ENCODE results near the gene TNS4.

TNS4 gene

DNA sequence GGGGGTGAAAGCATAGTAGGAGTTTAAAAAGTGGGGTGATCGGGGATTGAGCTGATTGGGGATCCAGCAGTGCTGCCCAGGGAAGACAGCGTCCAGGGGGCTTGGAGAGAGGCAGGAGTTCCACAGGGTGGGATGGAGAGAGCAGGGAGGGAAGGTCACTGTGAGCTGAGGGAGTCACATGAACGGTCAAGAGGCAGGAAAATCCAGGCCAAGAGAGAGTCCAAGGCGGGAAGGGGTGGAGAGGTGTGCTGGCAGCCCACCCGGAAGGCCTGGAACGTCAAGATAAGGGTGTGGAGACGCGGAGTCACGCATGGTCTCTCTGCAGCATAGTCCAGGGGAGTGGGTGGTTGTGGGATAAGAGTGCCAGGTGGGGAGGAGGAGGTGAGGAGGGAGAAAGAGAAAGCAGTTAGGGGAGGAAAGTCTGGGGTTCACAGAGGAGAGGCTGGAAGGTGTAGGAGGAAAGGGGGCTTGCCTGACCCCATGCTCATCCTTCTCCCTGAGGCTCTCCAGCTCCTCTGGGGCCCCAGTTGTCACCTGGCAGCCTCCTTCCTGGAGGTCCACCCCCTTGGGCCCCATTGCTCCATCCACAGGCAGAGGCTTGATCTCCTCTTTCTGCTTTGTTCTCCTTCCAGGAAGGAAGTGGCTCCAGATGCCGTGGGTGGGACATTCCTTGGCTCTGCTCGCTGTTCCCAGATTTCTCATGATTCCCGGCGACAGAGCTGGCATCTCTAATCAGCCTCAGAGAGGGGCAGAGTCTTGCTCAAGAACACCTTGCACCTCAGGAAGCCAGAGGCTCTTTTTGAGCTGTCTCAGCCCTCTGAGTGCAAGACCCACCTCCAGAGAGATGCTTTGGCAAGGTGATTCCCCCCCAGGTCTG is 35.1 kb upstream of the TNS4 start:
- no peak for DNase-seq (ENCODE audit: low spot score)

DNA sequence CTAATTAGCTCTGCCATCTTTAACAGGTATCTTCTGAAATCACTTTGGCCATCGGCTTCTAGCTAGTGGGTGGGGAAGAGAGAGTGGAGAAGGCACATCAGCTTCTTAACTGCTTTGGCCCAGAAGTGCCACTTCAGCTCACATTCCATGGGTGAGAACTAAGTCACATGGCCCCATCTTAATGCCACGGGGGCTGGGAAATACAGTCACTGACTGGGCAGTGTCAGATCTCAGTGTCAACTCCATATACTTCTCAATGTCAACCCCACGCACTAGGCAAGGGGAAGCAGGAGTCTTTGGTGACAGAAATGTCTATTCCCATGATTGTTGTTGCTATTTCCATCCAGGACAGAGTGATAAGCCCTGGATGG is 34.5 kb upstream of the TNS4 start:
- no peak for DNase-seq (ENCODE audit: low spot score)

DNA sequence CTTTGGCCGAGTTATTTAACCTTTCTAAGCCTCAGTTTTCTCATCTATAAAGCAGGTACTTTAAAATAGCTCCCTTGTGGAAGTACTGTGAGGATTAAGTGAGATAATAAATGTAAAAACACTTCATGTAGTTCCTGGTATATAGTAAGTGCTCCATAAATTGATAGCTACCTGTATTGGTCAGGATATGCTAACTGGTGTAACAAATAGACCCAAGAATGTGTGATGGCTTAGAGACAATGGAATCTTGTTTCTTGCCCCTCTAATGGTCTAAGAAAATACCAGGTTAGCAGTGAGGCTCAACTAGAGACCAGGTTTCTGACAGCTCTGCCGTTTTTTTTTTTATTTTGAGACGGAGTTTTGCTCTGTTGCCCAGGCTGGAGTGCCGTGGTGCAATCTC is 34.0 kb upstream of the TNS4 start:
- no peak for DNase-seq (ENCODE audit: low spot score)

DNA sequence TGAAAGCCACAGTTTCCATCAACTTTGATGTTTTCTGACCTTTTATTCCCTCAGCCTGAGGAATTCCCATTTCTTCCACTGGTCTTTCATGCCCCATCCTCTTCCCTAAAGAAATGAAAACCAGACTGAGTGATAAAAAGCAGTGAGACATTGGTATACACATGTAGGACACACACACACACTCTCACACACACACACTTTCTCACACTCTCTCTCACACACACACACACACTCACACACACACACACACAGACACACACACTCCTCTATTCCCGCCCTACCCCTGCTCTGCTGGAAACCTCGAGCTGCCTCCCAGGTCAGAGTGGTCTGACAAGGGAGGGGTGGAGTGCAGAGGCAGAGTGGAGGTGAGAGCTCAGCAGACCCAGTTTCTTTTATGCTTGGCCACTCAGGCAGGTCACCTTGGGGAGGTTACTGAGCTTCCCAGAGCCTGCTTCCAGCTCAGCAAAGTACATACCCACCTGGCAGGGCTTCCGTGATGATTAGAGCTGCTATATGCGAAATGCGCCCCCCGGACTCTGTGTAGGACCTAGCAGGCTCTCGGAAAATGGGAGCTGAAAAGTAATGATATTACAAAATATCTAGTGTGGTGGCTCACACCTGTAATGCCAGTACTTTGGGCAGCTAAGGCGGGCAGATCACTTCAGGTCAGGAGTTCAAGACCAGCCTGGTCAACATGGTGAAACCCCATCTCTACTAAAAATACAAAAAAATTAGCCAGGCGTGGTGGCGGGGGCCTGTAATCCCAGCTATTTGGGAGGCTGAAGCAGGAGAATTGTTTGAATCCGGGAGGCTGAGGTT is 33.2 kb upstream of the TNS4 start:
- no peak for DNase-seq (ENCODE audit: low spot score)

DNA sequence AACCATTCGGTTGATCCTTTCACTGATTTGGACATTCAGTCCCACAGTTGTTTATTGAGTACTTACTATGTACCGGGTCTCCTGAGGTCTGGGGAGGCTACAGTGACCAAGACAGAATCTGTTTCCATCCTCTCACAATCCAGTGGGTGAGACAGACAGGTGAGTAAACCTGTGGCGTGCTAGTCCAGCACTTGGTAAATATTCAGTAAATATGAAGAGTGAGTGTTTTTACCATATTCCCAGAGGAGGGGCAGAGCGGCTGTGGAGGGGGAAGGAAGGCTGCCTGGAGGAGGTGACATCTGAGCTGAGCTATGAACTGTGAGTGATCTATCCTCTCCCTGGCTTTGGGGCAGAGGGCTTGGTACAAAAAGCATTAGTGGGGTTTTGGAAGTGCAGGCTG is 32.5 kb upstream of the TNS4 start:
- no peak for DNase-seq (ENCODE audit: low spot score)

DNA sequence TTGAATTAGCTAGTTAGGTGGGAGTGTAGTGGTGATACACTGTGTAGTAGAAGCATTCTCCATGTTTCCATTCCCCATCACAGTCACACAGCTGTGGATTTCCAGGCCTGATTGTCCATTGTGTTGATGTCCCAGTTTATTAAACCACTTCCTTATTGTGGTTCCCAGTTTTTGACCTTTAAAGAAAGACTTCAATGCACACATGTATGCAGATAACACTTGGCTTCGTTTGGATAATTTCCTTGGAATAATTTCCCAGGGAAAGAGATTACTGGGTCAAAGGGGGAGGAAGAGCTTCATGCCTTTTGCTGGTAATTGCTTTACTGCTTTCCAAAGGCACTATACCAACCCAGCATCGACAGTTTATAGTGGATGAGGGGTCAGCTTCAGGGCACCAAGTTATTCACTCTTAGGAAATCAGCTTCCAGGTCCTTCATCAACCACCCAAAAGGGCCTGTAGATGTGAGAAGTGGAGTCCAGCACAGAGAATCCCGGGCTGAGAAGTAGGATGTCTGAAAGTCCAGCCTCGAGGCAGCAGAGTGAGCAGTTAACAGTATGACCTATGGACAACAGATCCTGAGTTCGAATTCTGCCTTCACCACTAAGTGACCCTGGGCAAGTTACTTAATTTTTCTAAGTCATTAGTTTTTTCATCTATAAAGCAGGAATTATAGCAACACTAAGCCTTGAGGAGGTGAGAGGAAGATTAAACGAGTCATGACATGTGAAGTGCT is 31.3 kb upstream of the TNS4 start:
- DNase-seq (ENCODE audit: low spot score) = no peak

DNA sequence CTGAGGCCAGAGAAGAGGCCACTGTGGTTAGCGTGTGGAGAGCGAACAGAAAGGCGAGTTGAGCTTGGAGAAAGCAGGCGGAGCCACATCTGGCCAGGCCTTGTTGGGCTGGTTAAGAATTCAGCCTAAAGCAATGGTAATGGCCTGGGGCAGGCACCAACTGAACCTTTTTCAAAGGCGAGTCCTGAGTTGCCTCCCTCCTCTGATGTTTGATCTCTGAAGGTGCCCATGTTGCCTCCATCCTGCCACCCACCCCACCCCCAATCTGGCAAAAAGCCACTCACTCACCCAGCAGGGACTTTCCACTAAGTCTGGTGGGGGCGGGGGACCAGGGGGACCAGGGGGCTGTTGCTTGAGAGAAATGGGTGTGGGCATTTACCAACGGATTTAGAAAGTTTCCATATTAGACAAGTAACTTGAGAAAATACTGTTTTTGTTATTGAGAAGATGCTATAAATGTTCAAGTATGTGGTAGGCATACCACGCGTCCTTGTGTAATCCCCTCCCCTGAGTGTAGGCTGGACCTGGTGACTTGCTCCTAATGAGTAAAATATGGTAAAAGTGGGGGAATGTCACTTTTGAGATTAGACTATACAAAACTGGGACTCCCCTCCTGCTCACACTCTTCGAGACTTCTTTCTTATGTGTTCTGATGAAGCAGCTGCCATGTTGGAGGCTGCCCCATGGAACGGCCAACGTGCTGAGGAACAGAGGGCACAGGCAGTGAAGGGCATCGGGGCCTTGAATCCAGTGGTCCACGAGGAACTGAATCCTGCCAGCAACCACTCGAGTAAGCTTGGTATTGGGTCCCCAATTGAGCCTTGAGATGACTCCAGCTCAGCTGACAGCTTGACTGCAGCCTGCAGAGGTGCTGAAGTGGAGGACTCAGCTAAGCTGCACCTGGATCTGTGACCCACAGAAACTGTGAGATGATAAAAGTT is 29.9 kb upstream of the TNS4 start:
- no peak for DNase-seq (ENCODE audit: low spot score)

DNA sequence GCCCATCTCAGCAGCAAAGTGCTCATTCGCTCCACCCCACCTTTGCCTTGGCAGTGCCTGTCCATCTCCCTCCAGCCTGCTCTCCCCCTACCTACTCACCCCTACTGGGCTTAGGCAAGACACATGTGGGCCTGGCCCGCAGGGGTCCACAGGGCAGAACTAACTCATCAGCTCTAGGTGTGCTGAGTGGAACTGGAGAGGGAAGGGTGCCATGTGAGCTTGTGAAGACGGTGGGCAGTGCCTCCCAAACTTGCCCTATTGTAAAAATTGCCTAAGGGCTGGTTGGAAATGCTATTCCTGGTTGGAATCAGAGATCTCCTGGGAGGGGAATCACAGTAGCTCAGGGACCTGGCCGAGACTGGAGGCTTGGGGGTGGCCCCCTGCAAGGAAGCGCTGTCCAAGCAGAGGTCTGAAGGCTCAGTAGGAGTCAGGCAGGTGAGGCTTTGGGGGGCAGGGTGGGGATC is 29.1 kb upstream of the TNS4 start:
- DNase-seq (ENCODE audit: low spot score) = no peak

DNA sequence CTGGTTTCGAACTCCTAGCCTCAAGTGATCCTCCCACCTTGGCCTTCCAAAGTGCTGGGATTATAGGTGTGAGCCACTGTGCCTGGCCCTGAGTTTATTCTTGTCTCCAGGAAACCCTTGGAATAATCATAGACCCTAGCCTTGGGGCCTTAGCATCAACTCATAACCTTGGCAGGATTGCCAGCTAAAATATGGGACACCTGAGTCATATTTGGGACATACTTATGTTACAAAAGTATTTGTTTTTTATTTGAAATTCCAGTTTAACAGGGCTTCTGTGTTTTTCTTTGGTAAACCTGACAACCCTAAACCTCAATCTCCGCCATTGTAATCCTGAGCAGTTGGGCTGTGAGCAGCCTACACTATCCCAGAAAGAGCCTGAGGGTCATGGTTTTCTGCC is 28.6 kb upstream of the TNS4 start:
- no peak for DNase-seq (ENCODE audit: low spot score)

DNA sequence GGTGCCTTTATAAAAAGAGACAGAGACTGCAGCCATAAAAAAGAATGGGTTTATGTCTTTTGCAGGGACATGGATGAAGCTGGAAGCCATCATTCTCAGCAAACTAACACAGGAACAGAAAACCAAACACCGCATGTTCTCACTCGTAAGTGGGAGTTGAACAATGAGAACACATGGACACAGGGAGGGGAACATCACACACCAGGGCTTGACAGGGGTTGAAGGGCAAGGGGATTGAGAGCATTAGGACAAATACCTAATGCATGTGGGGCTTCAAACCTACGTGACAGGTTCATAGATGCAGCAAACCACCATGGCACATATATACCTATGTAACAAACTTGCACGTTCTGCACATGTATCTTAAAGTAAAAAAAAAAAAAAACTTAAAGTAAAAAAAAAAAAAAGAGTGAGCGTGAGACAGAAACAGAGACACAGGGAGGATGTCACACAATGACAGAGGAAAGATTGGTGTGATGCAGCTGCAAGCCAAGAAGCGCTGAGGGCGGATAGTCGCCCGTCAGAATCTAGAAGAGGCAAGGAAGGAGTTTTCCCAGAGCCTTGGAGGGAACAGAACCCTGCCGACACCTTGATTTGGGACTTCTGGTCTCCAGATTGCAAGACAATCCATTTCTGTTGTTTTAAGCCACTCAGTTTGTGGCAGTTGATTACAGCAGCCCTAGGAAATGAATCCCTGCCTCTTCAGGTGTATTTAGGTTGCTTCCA is 27.4 kb upstream of the TNS4 start:
- DNase-seq (ENCODE audit: low spot score) = no peak

DNA sequence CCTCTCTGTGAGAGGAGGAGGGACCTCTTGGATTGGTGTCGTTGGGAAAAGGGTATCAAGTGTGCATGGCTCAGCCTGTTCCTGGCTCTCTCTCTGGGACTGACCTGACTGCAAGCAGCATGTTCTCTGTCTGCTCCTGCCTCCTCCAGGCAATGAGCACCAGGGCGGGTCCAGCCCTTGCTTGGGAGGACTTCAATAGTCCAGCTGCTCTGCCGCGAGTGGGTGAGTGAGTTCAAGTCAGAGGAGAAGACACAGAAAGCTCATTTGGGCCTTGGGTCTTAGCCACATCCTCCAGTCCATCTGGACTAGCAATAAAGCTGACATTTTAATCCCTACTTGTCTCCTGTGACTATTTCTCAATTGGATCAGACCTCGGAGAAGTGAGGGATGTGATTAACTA is 25.2 kb upstream of the TNS4 start:
- DNase-seq (ENCODE audit: low spot score) = no peak

DNA sequence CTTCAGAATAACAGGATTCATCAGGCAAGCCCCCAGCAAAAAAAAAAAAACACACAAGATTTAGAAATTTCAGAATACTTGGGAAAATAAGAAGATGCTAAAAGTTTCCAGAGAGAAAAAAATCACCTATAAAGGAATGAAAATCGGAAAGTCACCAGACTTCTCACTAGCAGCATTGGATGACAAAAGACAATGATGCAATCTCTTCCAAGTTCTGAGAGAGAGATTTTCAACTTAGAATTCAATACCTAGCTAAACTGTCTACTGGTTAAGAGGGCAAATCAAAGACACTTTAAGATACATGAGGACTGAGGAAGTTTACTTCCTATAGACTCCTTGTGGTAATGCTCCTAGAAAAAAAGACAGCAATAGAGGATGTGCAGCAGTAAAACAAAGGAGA is 23.9 kb upstream of the TNS4 start:
- DNase-seq (ENCODE audit: low spot score) = no peak

DNA sequence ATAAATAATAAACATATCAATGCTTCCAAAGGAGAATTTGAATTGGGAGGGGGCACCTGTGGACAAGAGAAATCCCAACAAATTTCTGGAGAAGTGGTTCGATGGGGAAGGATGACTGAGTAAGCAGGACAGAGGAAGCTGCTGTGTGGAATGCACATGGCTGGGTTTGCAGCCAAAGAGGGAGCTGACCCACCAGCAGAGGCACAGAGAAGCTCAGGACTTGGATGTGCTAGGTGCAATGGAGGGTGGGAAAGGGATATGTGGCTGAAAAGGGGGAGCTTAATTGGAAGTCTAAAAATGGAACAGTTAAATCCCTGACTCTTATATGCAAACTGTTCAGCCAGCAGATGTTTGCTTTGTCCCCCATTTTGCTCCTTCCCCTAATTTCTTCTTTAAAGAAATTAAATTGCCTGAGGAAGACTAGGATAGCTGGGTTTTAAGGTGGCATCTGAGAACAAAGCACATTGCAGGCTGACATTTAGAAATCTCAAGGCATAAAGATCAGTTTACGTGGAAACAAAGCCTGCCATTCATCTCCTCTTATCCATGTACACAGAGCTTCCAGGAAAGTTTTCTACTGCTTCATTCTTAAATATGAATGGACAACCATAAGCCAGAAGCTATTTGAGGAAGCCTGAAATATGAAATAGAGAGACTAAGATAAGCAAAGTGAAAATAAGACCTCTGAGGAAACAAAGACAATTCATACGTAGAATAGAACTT is 23.0 kb upstream of the TNS4 start:
- no peak for DNase-seq (ENCODE audit: low spot score)

DNA sequence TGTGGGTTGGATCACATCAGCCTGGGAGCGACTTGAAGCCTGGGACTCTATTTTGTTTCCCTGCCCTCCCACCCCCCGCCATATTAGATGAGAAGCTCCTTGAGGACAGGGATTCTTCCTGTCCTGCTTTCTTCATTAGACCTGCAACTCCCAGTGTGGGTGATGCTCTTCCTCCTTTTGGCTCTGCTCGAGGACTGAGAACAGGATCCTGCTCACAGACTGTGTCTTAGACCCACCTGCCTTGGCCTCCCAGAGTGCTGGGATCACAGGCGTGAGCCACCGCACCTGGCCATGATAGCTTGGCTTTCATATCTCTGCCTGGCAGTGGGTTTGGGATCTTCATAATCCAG is 21.5 kb upstream of the TNS4 start:
- DNase-seq (ENCODE audit: low spot score) = no peak

DNA sequence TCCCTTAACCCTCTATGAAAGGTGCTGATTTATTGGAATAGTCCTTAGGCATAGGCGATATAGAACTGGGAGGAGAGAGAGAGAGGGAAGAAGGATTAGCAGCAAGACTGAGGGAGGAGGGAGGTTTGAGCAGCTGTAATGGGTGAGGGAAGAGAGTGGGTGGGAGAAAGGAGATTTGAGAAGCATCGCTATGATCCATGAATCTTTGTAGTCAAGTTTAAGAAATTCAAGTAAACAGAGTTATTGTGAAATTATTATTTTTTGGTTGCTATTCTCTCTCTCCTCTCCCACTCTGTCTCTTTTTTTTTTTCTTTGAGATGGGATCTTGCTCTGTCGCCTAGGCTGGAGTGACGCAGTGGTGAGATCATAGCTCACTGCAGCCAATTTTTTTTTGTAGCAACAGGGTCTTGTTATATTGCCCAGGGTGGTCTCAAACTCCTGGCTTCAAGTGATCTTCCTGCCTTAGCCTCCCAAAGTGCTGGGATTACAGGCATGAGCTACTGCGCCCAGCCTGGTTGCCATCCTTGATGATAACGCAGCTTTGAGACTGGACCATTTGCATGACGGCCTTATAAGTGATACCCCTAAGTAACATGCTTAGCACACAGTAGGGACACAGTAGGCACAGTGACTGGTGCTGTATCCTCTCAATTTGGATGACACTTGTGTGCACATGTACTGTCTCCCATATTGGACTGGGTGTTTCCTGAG is 21.0 kb upstream of the TNS4 start:
- DNase-seq (ENCODE audit: low spot score) = no peak

DNA sequence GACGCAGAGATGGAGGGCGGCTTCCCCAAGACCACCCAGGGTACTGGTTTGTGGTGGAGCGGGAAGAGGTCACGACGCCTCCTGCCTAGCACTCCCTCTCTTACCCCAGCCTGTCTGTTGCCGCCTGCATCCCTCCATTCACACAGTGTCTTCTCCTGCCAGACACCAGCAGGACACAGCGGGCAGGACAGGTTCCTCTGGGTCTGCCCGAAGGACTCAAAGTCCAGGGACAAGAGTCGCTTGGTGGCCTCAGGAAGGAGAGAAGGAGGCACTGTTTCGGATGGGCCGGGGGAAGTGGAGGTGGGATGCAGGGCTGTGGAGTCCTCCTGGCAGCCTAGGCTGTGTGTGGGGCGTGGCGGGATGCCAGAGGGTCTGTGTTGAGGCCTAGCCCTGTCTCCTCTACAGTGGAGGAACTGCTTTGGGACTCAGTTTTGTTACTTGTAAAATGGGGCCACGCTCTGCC is 19.6 kb upstream of the TNS4 start:
- DNase-seq (ENCODE audit: low spot score) = no peak

DNA sequence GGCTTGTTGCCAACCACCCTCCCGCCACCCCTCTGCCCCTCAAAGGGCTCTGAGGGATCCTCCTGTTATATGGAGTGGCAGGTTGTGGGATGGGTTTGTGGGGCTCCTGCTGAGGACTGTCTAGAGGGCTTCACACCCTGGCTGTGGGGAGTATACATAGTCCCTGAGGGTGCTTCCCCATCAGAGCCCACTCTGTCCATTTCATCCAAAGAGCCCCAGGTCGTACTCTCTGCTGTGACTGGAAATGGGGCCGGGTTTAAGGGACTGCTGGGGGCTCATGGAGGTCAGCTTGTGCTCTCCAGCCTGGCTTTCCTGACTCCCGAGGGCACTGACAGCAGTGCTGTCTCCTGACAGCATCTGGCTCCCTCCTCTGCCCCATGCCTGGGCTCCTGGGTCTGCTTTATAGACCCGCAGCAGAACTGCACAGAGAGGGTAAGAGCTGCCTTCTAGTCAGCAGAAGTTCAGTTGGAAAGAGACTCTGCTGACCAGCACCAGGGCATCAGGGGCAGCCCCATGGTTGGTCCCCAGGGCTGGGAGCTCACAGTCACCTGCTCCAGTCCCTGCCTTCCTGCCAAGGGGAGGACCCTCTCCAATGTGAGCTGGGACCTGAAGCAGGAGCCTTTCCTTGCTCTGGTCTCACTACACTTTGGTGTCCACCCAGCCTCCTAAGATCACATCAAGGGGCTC is 17.8 kb upstream of the TNS4 start:
- DNase-seq (ENCODE audit: low spot score) = no peak

DNA sequence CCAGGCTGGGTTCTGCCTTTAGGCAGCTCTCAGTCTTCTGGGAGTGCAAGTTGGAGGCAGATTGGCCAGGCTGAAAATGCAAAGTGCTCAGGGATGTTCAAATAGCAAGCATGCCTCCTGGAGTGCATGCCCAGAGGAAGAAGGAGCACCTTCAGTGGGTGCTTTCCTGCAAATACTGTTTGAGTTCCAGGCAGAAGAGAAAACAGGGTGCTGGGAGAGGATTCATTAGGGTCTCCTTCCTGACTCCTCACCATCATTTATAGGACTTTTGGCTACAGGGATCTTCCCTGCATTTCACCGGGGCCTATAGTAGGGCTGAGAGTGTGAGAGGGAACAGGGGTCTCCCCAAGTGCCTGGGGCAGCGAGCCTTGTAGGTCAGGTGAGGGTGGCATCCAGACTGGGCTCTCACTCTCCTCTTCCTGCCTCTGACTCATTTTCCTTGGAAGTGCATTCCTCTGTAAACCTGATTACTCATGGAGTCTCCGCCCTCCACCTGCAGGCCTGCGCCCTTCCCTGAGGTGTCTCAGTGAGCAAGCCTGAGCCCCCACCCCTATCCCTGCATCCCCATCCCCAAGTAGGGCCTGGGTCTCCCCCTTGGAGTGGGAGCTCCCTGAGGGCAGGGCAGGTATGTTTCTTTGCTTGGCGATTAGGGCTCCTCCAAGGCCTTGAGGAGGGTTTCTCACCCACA is 17.1 kb upstream of the TNS4 start:
- no peak for DNase-seq (ENCODE audit: low spot score)

Measured in hepatic stellate cell (primary cell).